Measurements from ENCODE around the gene AKAP10. TPM values are rescaled to one million over a fixed set of nuclear protein-coding genes. Genes with fewer than 3 reads are reported as not detected.

Gene AKAP10
- total and polyA plus RNA-seq, 10 of the 15 experiments (the other 5 are each of a cell fraction or from before 2014, with no cell fraction given), result 4.3 to 23.7 (median 14.7) TPM

DNA sequence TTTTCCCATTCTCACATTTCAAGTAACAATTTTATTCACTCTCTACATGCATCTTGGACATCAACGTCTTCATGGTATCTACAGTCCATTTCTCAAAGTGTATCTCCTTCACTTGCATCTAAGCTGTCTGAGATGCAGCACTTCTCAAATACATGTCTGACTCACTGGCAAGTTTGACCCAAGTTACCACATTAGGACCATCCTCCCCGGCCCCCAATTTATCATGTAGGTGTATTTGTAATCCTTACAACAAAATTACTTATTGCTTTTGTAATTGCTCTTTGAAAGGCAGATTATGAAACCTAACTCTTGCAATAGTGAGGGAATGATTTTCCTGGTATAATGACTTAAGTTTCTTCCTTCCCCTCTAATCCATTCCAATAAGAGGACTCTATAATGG, 80.9 kb downstream of the AKAP10 start:
- WGBS (ENCODE audit: insufficient coverage, insufficient replicate concordance, low lambda C conversion rate, missing lambda C conversion rate), result 60% methylated on average over 2 of the region's 2 CpGs
- FAIRE-seq, result no peak
- ChIA-PET POLR2A (no interaction called here), CTCF (no interaction called here), RAD21 (ENCODE audit: unreplicated experiment) (no interaction called here), SMC1A (ENCODE audit: uncharacterized antibody, unreplicated experiment) (no interaction called here)
- Histone ChIP-seq H3K4me1 (ENCODE audit: control insufficient read depth, insufficient read depth, low read length) (no peaks in the 10 kb centered on the region), H3K4me2 (ENCODE audit: control insufficient read depth, insufficient read depth) (no peak overlapping the region), H4K20me1 (ENCODE audit: control insufficient read depth, insufficient read depth) (no peaks in the 10 kb centered on the region), H3K27me3 (replicated peaks in 1 of 2; ENCODE audit: control insufficient read depth in 2 of 2, insufficient read depth in 2 of 2, low read length in 1 of 2) (no peaks in the 10 kb centered on the region), H3K9ac (ENCODE audit: control insufficient read depth, insufficient read depth, low read length) (no peak overlapping the region), H3K36me3 (ENCODE audit: control insufficient read depth in 2 of 2, insufficient read depth in 2 of 2, low read length in 1 of 2) (peaks cover 2 to 5% of the 10 kb centered on the region in 2 experiments; a peak in 3 of 4 replicates), H3K9me3 (replicated peaks; ENCODE audit: control insufficient read depth, insufficient read depth, low read length) (no peaks in the 10 kb centered on the region), H2AFZ (ENCODE audit: control insufficient read depth, low read depth, low read length) (no peak overlapping the region), H3K4me3 (no peak overlapping the region), H3K27ac (ENCODE audit: control insufficient read depth, insufficient read depth) (no peak overlapping the region), H3K79me2 (ENCODE audit: control insufficient read depth, insufficient read depth, low read length) (no peaks in the 10 kb centered on the region)
- ATAC-seq, result no peak
- no peak for TF ChIP-seq ZSCAN29 (IDR thresholded peaks at IDR 0.05)
- TF ChIP-seq PAX5 (IDR thresholded peaks at IDR 0.05; ENCODE audit: borderline replicate concordance, low read depth, low read length), result no peak
- TF ChIP-seq RELB (IDR thresholded peaks at IDR 0.05; ENCODE audit: low read depth), result no peak
- no peak for TF ChIP-seq PAX8 (IDR thresholded peaks at IDR 0.05)
- no peak for TF ChIP-seq ASH2L (IDR thresholded peaks at IDR 0.05; ENCODE audit: borderline replicate concordance, low read depth)
- no peak for TF ChIP-seq MYB (IDR thresholded peaks at IDR 0.05; ENCODE audit: borderline replicate concordance, low read depth, low read length)
- no peak for TF ChIP-seq RELA (IDR thresholded peaks at IDR 0.05; ENCODE audit: borderline replicate concordance, partially characterized antibody)
- TF ChIP-seq POLR2A (IDR thresholded peaks at IDR 0.05; ENCODE audit: low read depth, low read length), result no peak
- no peak for TF ChIP-seq NR2F1 (conservative IDR thresholded peaks at IDR 0.05)
- TF ChIP-seq BCLAF1 (IDR thresholded peaks at IDR 0.05), result no peak
- TF ChIP-seq, protein P1, sequence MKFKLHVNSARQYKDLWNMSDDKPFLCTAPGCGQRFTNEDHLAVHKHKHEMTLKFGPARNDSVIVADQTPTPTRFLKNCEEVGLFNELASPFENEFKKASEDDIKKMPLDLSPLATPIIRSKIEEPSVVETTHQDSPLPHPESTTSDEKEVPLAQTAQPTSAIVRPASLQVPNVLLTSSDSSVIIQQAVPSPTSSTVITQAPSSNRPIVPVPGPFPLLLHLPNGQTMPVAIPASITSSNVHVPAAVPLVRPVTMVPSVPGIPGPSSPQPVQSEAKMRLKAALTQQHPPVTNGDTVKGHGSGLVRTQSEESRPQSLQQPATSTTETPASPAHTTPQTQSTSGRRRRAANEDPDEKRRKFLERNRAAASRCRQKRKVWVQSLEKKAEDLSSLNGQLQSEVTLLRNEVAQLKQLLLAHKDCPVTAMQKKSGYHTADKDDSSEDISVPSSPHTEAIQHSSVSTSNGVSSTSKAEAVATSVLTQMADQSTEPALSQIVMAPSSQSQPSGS (IDR thresholded peaks at IDR 0.05; ENCODE audit: low read length), result no peak
- TF ChIP-seq CREB1 (IDR thresholded peaks at IDR 0.05; ENCODE audit: low read depth), result no peak
- no peak for TF ChIP-seq PBX3 (IDR thresholded peaks at IDR 0.05; ENCODE audit: insufficient replicate concordance, low read depth, low read length)
- TF ChIP-seq SP1 (IDR thresholded peaks at IDR 0.05; ENCODE audit: low read depth, low read length), result no peak
- TF ChIP-seq CBX3 (IDR thresholded peaks at IDR 0.05; ENCODE audit: borderline replicate concordance, low read depth), result no peak
- no peak for TF ChIP-seq CEBPB (IDR thresholded peaks at IDR 0.05; ENCODE audit: borderline replicate concordance in 1 of 2, low read depth in 2 of 2, low read length in 2 of 2)
- TF ChIP-seq HCFC1 (IDR thresholded peaks at IDR 0.05; ENCODE audit: low read length), result no peak
- TF ChIP-seq, protein P2, sequence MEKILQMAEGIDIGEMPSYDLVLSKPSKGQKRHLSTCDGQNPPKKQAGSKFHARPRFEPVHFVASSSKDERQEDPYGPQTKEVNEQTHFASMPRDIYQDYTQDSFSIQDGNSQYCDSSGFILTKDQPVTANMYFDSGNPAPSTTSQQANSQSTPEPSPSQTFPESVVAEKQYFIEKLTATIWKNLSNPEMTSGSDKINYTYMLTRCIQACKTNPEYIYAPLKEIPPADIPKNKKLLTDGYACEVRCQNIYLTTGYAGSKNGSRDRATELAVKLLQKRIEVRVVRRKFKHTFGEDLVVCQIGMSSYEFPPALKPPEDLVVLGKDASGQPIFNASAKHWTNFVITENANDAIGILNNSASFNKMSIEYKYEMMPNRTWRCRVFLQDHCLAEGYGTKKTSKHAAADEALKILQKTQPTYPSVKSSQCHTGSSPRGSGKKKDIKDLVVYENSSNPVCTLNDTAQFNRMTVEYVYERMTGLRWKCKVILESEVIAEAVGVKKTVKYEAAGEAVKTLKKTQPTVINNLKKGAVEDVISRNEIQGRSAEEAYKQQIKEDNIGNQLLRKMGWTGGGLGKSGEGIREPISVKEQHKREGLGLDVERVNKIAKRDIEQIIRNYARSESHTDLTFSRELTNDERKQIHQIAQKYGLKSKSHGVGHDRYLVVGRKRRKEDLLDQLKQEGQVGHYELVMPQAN (conservative IDR thresholded peaks at IDR 0.05), result no peak
- no peak for DNase-seq (ENCODE audit: low read depth, low spot score)
- in situ Hi-C loops (cut with MboI), result no loop called here
- no TSS peak for BruUV-seq (replicated peaks)
- intact Hi-C loops (cut with micrococcal nuclease; ENCODE audit: unreplicated experiment), result no loop called here
